ENCODE results near the gene TRANK1. TPM values are rescaled to one million over a fixed set of nuclear protein-coding genes. Genes with fewer than 3 reads are reported as not detected.

The TRANK1 gene
- total and polyA plus RNA-seq, 2 experiments from 2014 or later: 1.8 to 6.7 TPM

DNA sequence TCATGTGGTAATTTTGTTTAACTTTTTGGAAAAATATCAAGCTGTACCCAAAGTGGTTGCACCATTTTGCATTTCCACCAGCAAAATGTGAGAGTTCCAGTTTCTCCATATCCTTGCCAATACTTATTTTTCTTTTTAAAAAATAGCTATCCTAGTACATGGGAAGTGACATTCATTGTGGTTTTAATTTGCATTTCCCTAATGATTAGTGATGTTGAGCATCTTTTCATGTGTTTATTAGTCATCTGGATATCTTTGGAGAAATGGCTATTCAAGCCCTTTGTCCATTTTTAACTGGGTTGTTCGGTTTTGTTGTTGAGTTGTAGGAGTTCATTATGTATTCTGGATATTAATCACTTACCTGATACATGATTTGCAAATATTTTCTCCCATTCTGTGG is 19.5 kb upstream of the TRANK1 start:
- Histone ChIP-seq H3K4me2 (no peak overlapping the region), H4K20me1 (replicated peaks; ENCODE audit: insufficient read depth) (no peaks in the 10 kb centered on the region), H3K9me2 (ENCODE audit: insufficient read depth) (no peaks in the 10 kb centered on the region), H3K36me3 (ENCODE audit: insufficient read depth) (no peaks in the 10 kb centered on the region), H2AFZ (no peak overlapping the region), H3K27me3 (ENCODE audit: insufficient read depth) (no peaks in the 10 kb centered on the region), H3F3A (replicated peaks; ENCODE audit: low read depth) (no peaks in the 10 kb centered on the region), H3K4me3 (no peak overlapping the region), H3K27ac (ENCODE audit: low read depth) (no peak overlapping the region), H3K4me1 (ENCODE audit: insufficient read depth) (peaks cover 13% of the 10 kb centered on the region), H3K79me2 (replicated peaks; ENCODE audit: insufficient read depth) (no peaks in the 10 kb centered on the region)
- Mint-ChIP-seq H3K27me3 (ENCODE audit: insufficient read depth, low read depth, poor library complexity) (peaks cover 4% of the 10 kb centered on the region), H3K27ac (no peak overlapping the region), H3K4me1 (peaks cover 20% of the 10 kb centered on the region), H3K36me3 (ENCODE audit: low read depth) (no peaks in the 10 kb centered on the region), H3K4me3 (no peak overlapping the region), H3K9me3 (no peaks in the 10 kb centered on the region)
- DNase-seq (ENCODE audit: low spot score) (no peak), ATAC-seq (no peak)
- TF ChIP-seq NANOG (IDR thresholded peaks at IDR 0.05; ENCODE audit: borderline replicate concordance) (no peak), EZH2 (IDR thresholded peaks at IDR 0.05; ENCODE audit: low read depth, unreplicated experiment) (no peak), POLR2AphosphoS5 (IDR thresholded peaks at IDR 0.05; ENCODE audit: low read depth) (no peak), JUNB (IDR thresholded peaks at IDR 0.05; ENCODE audit: unreplicated experiment) (no peak), ZNF114 (CRISPR knock-in tag; IDR thresholded peaks at IDR 0.05) (no peak), EZH2phosphoT487 (IDR thresholded peaks at IDR 0.05; ENCODE audit: unreplicated experiment) (no peak), CREB1 (CRISPR knock-in tag; IDR thresholded peaks at IDR 0.05; ENCODE audit: low read depth) (no peak), ZNF331 (CRISPR knock-in tag; IDR thresholded peaks at IDR 0.05; ENCODE audit: low read depth) (no peak), STAT1 (IDR thresholded peaks at IDR 0.05; ENCODE audit: unreplicated experiment) (no peak)
- TF ChIP-seq, protein P1, sequence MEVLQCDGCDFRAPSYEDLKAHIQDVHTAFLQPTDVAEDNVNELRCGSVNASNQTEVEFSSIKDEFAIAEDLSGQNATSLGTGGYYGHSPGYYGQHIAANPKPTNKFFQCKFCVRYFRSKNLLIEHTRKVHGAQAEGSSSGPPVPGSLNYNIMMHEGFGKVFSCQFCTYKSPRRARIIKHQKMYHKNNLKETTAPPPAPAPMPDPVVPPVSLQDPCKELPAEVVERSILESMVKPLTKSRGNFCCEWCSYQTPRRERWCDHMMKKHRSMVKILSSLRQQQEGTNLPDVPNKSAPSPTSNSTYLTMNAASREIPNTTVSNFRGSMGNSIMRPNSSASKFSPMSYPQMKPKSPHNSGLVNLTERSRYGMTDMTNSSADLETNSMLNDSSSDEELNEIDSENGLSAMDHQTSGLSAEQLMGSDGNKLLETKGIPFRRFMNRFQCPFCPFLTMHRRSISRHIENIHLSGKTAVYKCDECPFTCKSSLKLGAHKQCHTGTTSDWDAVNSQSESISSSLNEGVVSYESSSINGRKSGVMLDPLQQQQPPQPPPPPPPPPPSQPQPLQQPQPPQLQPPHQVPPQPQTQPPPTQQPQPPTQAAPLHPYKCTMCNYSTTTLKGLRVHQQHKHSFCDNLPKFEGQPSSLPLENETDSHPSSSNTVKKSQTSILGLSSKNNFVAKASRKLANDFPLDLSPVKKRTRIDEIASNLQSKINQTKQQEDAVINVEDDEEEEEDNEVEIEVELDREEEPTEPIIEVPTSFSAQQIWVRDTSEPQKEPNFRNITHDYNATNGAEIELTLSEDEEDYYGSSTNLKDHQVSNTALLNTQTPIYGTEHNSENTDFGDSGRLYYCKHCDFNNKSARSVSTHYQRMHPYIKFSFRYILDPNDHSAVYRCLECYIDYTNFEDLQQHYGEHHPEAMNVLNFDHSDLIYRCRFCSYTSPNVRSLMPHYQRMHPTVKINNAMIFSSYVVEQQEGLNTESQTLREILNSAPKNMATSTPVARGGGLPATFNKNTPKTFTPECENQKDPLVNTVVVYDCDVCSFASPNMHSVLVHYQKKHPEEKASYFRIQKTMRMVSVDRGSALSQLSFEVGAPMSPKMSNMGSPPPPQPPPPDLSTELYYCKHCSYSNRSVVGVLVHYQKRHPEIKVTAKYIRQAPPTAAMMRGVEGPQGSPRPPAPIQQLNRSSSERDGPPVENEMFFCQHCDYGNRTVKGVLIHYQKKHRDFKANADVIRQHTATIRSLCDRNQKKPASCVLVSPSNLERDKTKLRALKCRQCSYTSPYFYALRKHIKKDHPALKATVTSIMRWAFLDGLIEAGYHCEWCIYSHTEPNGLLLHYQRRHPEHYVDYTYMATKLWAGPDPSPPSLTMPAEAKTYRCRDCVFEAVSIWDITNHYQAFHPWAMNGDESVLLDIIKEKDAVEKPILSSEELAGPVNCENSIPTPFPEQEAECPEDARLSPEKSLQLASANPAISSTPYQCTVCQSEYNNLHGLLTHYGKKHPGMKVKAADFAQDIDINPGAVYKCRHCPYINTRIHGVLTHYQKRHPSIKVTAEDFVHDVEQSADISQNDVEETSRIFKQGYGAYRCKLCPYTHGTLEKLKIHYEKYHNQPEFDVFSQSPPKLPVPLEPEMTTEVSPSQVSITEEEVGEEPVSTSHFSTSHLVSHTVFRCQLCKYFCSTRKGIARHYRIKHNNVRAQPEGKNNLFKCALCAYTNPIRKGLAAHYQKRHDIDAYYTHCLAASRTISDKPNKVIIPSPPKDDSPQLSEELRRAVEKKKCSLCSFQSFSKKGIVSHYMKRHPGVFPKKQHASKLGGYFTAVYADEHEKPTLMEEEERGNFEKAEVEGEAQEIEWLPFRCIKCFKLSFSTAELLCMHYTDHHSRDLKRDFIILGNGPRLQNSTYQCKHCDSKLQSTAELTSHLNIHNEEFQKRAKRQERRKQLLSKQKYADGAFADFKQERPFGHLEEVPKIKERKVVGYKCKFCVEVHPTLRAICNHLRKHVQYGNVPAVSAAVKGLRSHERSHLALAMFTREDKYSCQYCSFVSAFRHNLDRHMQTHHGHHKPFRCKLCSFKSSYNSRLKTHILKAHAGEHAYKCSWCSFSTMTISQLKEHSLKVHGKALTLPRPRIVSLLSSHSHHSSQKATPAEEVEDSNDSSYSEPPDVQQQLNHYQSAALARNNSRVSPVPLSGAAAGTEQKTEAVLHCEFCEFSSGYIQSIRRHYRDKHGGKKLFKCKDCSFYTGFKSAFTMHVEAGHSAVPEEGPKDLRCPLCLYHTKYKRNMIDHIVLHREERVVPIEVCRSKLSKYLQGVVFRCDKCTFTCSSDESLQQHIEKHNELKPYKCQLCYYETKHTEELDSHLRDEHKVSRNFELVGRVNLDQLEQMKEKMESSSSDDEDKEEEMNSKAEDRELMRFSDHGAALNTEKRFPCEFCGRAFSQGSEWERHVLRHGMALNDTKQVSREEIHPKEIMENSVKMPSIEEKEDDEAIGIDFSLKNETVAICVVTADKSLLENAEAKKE (CRISPR knock-in tag; IDR thresholded peaks at IDR 0.05): no peak
- TF ChIP-seq, protein P2, sequence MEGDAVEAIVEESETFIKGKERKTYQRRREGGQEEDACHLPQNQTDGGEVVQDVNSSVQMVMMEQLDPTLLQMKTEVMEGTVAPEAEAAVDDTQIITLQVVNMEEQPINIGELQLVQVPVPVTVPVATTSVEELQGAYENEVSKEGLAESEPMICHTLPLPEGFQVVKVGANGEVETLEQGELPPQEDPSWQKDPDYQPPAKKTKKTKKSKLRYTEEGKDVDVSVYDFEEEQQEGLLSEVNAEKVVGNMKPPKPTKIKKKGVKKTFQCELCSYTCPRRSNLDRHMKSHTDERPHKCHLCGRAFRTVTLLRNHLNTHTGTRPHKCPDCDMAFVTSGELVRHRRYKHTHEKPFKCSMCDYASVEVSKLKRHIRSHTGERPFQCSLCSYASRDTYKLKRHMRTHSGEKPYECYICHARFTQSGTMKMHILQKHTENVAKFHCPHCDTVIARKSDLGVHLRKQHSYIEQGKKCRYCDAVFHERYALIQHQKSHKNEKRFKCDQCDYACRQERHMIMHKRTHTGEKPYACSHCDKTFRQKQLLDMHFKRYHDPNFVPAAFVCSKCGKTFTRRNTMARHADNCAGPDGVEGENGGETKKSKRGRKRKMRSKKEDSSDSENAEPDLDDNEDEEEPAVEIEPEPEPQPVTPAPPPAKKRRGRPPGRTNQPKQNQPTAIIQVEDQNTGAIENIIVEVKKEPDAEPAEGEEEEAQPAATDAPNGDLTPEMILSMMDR (conservative IDR thresholded peaks at IDR 0.05; ENCODE audit: low read depth in 2 of 2): no peak
- TF ChIP-seq, protein P3, sequence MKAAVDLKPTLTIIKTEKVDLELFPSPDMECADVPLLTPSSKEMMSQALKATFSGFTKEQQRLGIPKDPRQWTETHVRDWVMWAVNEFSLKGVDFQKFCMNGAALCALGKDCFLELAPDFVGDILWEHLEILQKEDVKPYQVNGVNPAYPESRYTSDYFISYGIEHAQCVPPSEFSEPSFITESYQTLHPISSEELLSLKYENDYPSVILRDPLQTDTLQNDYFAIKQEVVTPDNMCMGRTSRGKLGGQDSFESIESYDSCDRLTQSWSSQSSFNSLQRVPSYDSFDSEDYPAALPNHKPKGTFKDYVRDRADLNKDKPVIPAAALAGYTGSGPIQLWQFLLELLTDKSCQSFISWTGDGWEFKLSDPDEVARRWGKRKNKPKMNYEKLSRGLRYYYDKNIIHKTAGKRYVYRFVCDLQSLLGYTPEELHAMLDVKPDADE (IDR thresholded peaks at IDR 0.05): no peak
- TF ChIP-seq, protein P4, sequence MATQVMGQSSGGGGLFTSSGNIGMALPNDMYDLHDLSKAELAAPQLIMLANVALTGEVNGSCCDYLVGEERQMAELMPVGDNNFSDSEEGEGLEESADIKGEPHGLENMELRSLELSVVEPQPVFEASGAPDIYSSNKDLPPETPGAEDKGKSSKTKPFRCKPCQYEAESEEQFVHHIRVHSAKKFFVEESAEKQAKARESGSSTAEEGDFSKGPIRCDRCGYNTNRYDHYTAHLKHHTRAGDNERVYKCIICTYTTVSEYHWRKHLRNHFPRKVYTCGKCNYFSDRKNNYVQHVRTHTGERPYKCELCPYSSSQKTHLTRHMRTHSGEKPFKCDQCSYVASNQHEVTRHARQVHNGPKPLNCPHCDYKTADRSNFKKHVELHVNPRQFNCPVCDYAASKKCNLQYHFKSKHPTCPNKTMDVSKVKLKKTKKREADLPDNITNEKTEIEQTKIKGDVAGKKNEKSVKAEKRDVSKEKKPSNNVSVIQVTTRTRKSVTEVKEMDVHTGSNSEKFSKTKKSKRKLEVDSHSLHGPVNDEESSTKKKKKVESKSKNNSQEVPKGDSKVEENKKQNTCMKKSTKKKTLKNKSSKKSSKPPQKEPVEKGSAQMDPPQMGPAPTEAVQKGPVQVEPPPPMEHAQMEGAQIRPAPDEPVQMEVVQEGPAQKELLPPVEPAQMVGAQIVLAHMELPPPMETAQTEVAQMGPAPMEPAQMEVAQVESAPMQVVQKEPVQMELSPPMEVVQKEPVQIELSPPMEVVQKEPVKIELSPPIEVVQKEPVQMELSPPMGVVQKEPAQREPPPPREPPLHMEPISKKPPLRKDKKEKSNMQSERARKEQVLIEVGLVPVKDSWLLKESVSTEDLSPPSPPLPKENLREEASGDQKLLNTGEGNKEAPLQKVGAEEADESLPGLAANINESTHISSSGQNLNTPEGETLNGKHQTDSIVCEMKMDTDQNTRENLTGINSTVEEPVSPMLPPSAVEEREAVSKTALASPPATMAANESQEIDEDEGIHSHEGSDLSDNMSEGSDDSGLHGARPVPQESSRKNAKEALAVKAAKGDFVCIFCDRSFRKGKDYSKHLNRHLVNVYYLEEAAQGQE (IDR thresholded peaks at IDR 0.05; ENCODE audit: unreplicated experiment): no peak
